T47D (cell line): ENCODE results near the gene LRRC59.
"Not testable (repeated sequence)": the region's sequence is repeated elsewhere in the genome, so short reads cannot be mapped to it uniquely, and the experiment has no call there.

Experiments used
- DNase-seq, 2 experiments: peaks; one replicate each; pipeline versions ENCODE4 v3.0.0 to v3.0.0-alpha.2; 2011 to 2012; ENCODE audit warnings: low read depth in 1 of 2, low spot score in 1 of 2
- JUND ChIP-seq: IDR thresholded peaks from 2 replicates; pipeline ENCODE4 v1.6.1; 2012; ENCODE audit warnings: low read depth
- in situ Hi-C: cut with HindIII; loops from 2 replicates; pipeline ENCODE4 v1.10.0; 2016; ENCODE audit warnings: low sequenced_read_pairs, low pct_unique_long_range_greater_than_20kb

Gene LRRC59

DNA sequence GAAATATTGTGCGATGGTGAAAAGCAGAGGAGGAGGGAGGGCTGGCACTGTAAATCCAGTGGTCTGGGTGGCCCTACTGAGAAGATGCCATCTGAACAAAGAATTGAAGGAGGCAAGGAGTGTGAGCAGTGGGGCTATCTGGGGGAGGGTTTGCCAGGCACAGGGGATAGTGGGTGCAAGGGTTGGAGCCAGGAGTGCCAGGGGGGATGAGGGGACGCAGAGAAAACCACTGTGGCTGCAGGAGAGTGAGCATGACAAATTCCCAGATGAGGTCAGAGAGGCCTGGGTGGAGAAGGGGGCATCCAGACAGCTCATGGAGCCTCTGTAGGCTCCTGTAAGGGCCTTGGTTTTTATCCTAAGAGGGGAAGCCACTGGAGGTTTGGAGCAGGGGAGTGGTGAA lies 46.6 kb downstream of the LRRC59 start:
- in situ Hi-C loops, result no loop called here
- DNase-seq, result no peak
- no peak for TF ChIP-seq JUND

DNA sequence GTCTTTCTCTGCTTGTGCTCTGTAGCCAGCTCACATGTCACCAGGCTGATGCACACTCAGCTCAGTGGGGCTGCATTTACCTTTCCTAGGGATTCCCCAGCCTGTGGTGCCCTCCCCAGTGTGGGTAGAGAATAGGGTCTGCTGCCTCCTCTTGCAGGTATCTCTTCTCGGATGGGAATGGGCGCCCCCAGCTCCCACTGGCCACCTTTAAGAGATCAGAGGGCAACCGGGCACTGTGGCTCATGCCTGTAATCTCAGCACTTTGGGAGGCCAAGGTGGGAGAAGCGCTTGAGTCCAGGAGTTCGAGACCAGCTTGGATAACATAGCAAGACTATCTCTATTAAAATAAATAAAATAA lies 48.1 kb downstream of the LRRC59 start:
- TF ChIP-seq JUND, result no peak
- no peak for DNase-seq
- in situ Hi-C loops, result no loop called here

GRCh38 chr17:50348522-50349242 lies 48.6 kb downstream of the LRRC59 start:
- no peak for TF ChIP-seq JUND
- in situ Hi-C loops, result no loop called here
- no peak for DNase-seq

DNA sequence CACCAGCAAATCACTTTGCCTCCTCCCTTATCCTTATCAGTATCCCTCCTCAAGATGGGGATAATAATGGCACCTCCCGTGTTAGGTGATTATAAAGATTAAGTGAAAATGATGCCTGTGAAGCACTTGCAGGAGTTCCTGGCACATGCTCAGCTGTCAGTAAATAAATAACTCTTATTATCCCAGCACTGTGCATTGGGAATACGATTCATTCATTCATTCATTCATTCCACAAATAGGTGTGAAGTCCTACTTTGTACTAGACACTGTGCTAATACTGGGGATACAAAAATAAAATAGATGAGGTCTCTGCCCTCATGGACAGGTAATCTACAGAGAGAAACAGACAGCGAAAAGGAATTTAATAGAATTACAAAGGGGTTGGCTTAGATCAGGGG lies 49.4 kb downstream of the LRRC59 start:
- no peak for TF ChIP-seq JUND
- no peak for DNase-seq
- in situ Hi-C loops, result no loop called here

- in situ Hi-C loops, result no loop called here
- TF ChIP-seq JUND, result no peak
- no peak for DNase-seq
Observed at GRCh38 chr17:50347117-50347893, 50.0 kb downstream of the LRRC59 start.

DNA sequence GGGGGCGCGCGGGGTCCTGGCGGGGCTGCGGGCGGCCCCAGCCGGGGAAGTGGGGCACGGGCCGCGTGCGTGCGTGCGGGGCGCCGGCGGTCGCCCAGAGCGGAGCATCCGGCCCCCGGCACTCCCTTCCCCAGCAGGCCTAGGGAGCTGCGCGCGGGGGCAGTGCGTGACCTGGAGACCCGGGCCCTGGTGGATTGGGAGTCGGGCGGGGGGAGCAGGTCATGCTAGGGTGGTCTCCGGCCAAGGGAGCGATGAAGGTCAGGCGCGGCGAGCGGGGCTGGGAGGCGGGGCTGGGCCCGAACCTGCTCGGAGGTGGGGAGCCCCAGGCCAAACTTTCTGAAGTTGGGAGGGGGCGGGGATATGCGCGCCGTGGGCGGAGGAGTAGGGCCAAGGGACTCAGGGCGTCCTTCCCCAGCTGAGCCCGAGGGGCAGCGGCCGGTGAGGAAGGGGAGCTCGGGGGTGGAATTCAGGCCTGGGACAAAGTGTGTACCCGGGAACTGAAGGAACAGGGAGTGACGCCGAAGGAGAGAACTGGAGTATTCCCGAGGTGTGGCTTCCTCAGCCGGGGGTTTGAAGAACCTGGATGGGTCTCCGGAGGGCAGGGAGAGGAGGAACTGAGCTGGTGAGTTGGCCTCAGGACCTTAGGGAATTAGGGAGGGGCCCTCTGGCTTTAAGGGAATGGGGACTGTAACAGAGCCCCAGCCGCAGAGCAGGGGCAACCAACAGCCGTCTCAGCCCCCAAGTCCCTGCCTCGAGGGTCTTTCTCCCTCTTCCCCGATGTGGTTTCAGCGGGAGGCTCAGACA lies 50.8 kb downstream of the LRRC59 start:
- peak; percentile 61 to 66 for DNase-seq
- in situ Hi-C loops, result no loop called here

GRCh38 chr17:50345432-50346312 lies 51.7 kb downstream of the LRRC59 start, which contains the start of gene XYLT2:
XYLT2 (plus strand) TSS chr17:50346126; CDS start chr17:50346141, 15 bp downstream.
- in situ Hi-C loops, result no loop called here
- peak; percentile 96 for DNase-seq
- TF ChIP-seq JUND, result no peak

More for the DNA sequence above, 50.8 kb downstream of the LRRC59 start:
- no peak for TF ChIP-seq JUND

GRCh38 chr17:50344731-50345365 lies 52.5 kb downstream of the LRRC59 start:
- TF ChIP-seq JUND, result no peak
- DNase-seq, result peak in 1 of 2 experiments; percentile 83
- in situ Hi-C loops, result no loop called here

- DNase-seq, result no peak
- TF ChIP-seq JUND, result no peak
- in situ Hi-C loops, result no loop called here
Observed at GRCh38 chr17:50339381-50339780, 57.9 kb downstream of the LRRC59 start.

- no peak for DNase-seq
- in situ Hi-C loops, result no loop called here
- TF ChIP-seq JUND, result no peak
Observed at GRCh38 chr17:50338645-50339044, 58.7 kb downstream of the LRRC59 start.

DNA sequence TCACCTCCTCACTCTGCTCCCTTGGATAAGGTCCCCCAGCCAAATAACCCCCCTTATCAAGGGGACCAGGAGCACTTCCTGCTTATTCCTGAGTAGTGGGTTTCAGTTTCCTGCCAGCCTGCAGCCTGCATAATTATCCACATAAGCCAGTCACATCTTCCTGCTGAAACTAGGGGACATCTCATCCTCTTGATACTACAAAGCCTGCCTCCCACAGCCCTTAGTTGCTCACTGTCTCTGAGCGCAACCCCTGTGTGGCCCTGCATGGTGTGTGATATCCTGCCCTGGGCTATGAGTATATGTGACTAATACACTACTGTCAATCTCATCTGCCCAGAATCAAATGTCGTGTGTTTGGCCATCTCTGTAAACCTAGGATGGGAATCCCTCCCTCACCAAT lies 59.4 kb downstream of the LRRC59 start:
- in situ Hi-C loops, result no loop called here
- no peak for TF ChIP-seq JUND
- DNase-seq, result no peak

- in situ Hi-C loops, result not testable (repeated sequence)
- peak in 1 of 2 experiments; percentile 54 for DNase-seq
Observed at GRCh38 chr17:50333291-50334057, 63.8 kb downstream of the LRRC59 start.
